ENCODE results near the gene MYH11. TPM values are rescaled to one million over a fixed set of nuclear protein-coding genes. Genes with fewer than 3 reads are reported as not detected.
"Not testable (repeated sequence)": the region's sequence is repeated elsewhere in the genome, so short reads cannot be mapped to it uniquely, and the experiment has no call there.

MYH11 gene

DNA sequence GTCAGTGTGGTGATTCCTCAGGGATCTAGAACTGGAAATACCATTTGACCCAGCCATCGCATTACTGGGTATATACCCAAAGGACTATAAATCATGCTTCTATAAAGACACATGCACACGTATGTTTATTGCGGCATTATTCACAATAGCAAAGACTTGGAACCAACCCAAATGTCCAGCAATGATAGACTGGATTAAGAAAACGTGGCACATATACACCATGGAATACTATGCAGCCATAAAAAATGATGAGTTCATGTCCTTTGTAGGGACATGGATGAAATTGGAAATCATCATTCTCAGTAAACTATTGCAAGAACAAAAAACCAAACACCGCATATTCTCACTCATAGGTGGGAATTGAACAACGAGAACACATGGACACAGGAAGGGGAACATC is 201.3 kb downstream of the MYH11 start:
- not testable (repeated sequence) for H3K27ac ChIP-seq (ENCODE audit: low read depth, low read length); H3K4me3 ChIP-seq (ENCODE audit: low read length); H3K4me1 ChIP-seq (ENCODE audit: control insufficient read depth, low read depth, low read length); H2BK15ac ChIP-seq (replicated peaks; ENCODE audit: low read depth); H3K4me2 ChIP-seq (ENCODE audit: low read length); H2AK5ac ChIP-seq (ENCODE audit: low read length); H2BK5ac ChIP-seq (ENCODE audit: low read length); DNase-seq; H3K23ac ChIP-seq (ENCODE audit: low read length); H4K8ac ChIP-seq (ENCODE audit: low read depth, low read length); H2BK120ac ChIP-seq (ENCODE audit: low read depth, low read length); H3K9ac ChIP-seq (ENCODE audit: low read length); H3K56ac ChIP-seq (ENCODE audit: low read length); H4K5ac ChIP-seq (ENCODE audit: low read length); H3K36me3 ChIP-seq (ENCODE audit: control insufficient read depth, insufficient read depth, low read length); H3K4ac ChIP-seq (ENCODE audit: low read depth, low read length); H3K27me3 ChIP-seq (ENCODE audit: insufficient read depth, low read length, poor library complexity); H3K79me2 ChIP-seq (ENCODE audit: control insufficient read depth, insufficient read depth, low read length); H3K18ac ChIP-seq (ENCODE audit: low read length)
- peaks cover 13% of the 10 kb centered on the region for H3K79me1 ChIP-seq (ENCODE audit: low read length)
- no CpG with 5 or more reads among the region's 6 CpGs for WGBS (ENCODE audit: extremely low coverage, insufficient coverage, low lambda C conversion rate)

DNA sequence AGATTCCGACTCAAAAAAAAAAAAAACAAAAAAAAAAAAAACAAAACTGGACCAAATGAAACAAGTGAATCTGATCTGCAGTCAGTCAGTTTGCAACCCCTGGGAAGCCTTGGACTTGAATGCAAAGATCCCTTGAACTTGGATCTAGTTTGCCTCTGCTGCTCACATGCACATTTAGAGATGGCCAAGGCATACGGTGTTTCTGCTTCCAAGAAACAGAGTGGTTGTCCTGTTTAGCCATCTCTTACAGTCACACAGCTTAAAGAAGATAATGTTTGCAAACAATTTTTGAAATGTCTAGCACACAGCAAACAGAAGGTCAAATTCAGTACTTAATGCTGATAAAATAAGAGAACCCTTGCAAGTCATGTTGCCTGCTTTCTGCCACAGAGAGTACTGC is 202.2 kb downstream of the MYH11 start:
- H3K27ac ChIP-seq (ENCODE audit: low read depth, low read length), result no peak overlapping the region
- no peak overlapping the region for H4K8ac ChIP-seq (ENCODE audit: low read depth, low read length)
- H3K4me3 ChIP-seq (ENCODE audit: low read length), result no peak overlapping the region
- no peak overlapping the region for H2BK15ac ChIP-seq (replicated peaks; ENCODE audit: low read depth)
- no peak overlapping the region for H3K23ac ChIP-seq (ENCODE audit: low read length)
- H3K4me1 ChIP-seq (ENCODE audit: control insufficient read depth, low read depth, low read length), result no peaks in the 10 kb centered on the region
- H3K79me1 ChIP-seq (ENCODE audit: low read length), result peaks cover 12% of the 10 kb centered on the region
- peaks cover 5% of the 10 kb centered on the region for H3K79me2 ChIP-seq (ENCODE audit: control insufficient read depth, insufficient read depth, low read length)
- no peak overlapping the region for H2BK5ac ChIP-seq (ENCODE audit: low read length)
- H4K5ac ChIP-seq (ENCODE audit: low read length), result no peak overlapping the region
- H3K4me2 ChIP-seq (ENCODE audit: low read length), result no peak overlapping the region
- WGBS (ENCODE audit: extremely low coverage, insufficient coverage, low lambda C conversion rate), result no CpG with 5 or more reads among the region's 2 CpGs
- no peak overlapping the region for H3K18ac ChIP-seq (ENCODE audit: low read length)
- H3K4ac ChIP-seq (ENCODE audit: low read depth, low read length), result no peak overlapping the region
- H3K9ac ChIP-seq (ENCODE audit: low read length), result no peak overlapping the region
- H3K36me3 ChIP-seq (ENCODE audit: control insufficient read depth, insufficient read depth, low read length), result no peaks in the 10 kb centered on the region
- no peak overlapping the region for H2AK5ac ChIP-seq (ENCODE audit: low read length)
- no peaks in the 10 kb centered on the region for H3K27me3 ChIP-seq (ENCODE audit: insufficient read depth, low read length, poor library complexity)
- H3K56ac ChIP-seq (ENCODE audit: low read length), result no peak overlapping the region
- no peak for DNase-seq
- no peak overlapping the region for H2BK120ac ChIP-seq (ENCODE audit: low read depth, low read length)

GRCh38 chr16:15653227-15653626 is 203.6 kb downstream of the MYH11 start:
- DNase-seq, result peak; percentile 27

More at GRCh38 chr16:15653227-15653626, 203.6 kb downstream of the MYH11 start:
- Histone ChIP-seq H3K23ac (ENCODE audit: low read length) (no peak overlapping the region), H2BK15ac (replicated peaks; ENCODE audit: low read depth) (no peak overlapping the region), H3K79me2 (ENCODE audit: control insufficient read depth, insufficient read depth, low read length) (peaks cover 4% of the 10 kb centered on the region), H2BK5ac (ENCODE audit: low read length) (no peak overlapping the region), H3K4me1 (ENCODE audit: control insufficient read depth, low read depth, low read length) (no peaks in the 10 kb centered on the region), H3K4ac (ENCODE audit: low read depth, low read length) (no peak overlapping the region), H2BK120ac (ENCODE audit: low read depth, low read length) (no peak overlapping the region), H3K36me3 (ENCODE audit: control insufficient read depth, insufficient read depth, low read length) (no peaks in the 10 kb centered on the region), H3K27me3 (ENCODE audit: insufficient read depth, low read length, poor library complexity) (no peaks in the 10 kb centered on the region), H4K5ac (ENCODE audit: low read length) (no peak overlapping the region), H3K56ac (ENCODE audit: low read length) (no peak overlapping the region), H3K79me1 (ENCODE audit: low read length) (peaks cover 11% of the 10 kb centered on the region), H3K4me2 (ENCODE audit: low read length) (no peak overlapping the region), H3K18ac (ENCODE audit: low read length) (no peak overlapping the region), H3K27ac (ENCODE audit: low read depth, low read length) (no peak overlapping the region), H4K8ac (ENCODE audit: low read depth, low read length) (no peak overlapping the region), H2AK5ac (ENCODE audit: low read length) (no peak overlapping the region), H3K4me3 (ENCODE audit: low read length) (no peak overlapping the region), H3K9ac (ENCODE audit: low read length) (no peak overlapping the region)
- WGBS (ENCODE audit: extremely low coverage, insufficient coverage, low lambda C conversion rate), result no CpG with 5 or more reads among the region's 4 CpGs

Small RNA genes within 50 kb of the gene (small RNA-seq; reads per million reads assigned to genes)
- gene RNU6-213P (ENCODE audit: insufficient read depth), result not detected
